GM21367 (cell line): ENCODE results near the gene ENTREP3.
A peak's percentile ranks its signal among the peaks of the same experiment; 100 is the strongest.

Experiments used
- ATAC-seq: cut with Tn5 transposase; IDR thresholded peaks from one replicate; pipeline ENCODE4 v1.9.1; 2021; ENCODE audit not compliant: unreplicated experiment

Gene ENTREP3

DNA sequence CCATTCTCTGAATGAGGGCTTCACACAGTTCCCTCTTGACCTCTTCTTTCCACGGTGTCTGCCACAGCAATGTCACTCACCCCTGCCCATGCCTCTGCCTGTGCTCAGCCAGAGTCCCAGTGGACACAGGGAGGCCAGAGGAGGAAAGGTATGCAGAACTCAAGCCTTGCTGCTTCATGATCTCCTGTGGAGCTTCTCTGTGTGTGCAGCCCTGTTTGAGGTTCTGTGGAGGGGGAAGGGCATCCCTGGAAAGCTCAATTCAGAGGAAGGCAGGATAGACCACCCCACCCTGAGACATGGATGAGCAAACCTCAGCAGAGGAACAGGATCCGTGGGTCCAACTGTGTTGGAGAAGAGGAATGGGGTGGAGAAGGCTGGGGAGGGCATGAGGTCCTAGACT is 24.0 kb upstream of the ENTREP3 start:
- no peak for ATAC-seq

DNA sequence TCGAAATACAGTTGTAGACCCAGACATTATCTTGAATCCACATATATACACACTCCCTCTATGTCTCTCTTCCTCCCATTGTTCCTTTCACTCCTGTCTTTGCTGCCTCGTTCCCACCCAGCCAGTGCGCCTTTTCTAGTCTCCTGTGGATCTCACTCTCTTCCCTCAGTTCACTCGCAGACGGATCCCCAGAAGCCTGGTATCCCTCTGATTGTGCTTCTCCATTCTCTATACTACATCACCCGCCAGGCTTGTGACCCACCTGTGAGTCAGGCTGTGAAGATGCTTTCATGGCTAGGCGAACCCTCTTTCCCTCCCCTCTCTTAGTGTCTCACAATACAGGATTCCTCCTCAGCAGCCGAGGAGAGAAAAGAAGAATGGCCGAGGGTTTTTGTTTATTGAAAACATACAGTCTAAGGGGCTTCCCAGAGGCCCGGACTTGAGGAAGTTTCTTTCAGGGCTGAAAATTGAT is 23.4 kb upstream of the ENTREP3 start:
- ATAC-seq, result no peak

DNA sequence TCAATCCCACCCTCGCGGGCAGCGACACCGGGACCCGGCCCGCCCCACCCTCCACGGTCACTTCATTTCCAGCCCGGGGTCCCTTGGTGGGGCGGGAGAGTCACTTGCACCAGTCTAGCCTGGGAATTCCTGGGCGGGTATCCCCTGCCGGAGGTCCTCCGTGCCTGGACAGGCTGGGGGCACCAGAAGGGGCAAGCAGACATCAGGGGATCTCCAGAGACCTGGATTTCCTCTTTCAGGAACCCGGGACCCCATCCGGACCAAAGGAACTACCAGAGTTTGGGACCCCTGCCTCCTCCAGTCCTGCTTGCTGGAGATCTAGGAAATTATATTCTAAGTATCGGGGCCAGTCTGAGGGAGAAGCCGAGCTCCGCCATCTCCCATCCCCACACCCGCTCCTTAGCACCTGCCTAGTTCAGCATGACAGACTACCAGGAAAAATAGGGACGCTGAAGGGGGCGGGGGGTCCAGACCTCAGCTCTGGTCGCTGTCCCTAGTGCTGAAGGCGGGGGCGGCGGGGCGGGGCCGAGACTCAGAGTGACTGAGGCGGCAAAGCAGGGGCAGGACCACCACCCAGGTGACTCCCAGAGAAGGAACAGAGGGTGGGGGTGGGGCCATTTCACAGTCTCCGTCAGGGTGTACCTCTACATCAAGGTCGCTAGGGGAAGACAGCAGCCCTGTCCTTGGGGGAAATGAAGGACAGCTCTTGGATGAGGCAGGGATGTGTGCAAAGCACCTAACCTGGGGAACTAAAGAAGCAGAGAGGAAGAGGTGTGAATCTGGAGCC is 22.8 kb upstream of the ENTREP3 start:
- ATAC-seq, result no peak

DNA sequence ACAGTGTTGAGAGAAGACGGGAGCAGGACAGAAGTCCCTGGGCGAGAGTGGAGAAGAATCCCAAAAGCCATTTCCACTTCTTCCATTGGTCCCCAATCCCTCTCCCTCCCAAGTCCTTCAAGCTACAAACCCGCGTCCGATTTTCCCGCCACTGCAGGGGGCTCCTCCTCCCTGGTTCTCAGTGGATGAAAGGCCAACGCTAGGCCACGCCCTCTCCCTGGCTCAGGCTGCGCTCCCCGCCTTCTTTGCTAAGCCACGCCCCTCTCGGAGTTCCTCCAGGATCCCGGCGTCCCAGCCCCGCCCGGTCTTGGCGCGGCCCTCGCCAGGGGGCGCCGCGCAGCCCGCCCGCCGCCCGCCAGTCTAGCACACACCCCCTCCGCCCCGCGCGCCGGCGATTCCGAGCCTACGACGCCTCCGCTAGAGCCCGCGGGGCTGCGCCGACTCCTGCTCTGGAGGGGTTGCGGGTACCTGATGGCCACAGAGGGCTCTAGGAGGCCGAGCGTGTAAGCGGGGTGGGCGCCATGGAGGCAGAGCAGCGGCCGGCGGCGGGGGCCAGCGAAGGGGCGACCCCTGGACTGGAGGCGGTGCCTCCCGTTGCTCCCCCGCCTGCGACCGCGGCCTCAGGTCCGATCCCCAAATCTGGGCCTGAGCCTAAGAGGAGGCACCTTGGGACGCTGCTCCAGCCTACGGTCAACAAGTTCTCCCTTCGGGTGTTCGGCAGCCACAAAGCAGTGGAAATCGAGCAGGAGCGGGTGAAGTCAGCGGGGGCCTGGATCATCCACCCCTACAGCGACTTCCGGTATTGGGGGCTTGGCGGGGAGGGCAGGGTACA is 22.0 kb upstream of the ENTREP3 start, which contains the start of gene HCN3:
TSS of gene HCN3 (plus strand) at position 394 of the 832 bp plus-strand sequence. CDS start at position 522, 128 bp downstream.
- peak; percentile 49 for ATAC-seq

DNA sequence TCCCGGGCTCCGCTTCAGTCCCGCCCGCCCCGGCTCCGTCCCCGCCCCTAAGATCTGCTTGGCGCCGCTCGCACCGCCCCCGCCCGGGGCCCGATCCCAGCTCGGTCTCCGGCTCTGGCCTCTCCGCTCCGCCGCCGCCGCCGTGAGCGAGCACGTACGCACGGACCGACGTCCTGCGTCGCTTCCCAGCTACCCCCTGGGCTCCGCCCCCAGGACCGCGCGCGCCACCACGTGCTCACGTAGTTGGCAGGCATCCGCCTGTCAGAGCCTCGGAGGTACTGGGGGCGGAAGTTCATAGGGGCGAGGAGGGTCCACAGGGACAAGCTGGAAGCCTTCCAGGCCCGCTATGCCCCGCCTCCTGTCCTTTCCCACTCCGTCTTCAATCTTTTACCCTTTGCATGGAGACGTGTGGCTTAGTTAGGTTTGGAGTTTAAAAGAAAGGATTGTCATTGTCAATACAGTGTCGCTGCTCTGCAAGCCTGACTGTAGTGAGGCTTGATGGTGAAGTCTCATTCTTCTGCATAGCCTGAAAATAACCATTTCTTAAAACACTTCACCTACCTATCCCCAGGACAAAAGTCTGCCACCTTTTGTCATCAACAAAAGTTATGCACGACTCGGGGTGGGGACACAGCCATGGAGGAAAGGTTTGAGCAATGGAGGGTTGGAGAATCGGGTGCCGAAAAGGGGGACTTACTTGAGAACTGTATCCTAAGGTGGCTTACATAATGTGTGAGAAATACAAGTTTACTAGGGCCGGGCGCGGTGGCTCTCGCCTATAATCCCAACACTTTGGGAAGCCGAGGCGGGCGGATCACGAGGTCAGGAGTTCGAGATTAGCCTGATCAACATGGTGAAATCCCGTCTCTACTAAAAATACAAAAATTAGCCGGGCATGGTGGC is 18.3 kb upstream of the ENTREP3 start, which contains the start of gene CLK2:
TSS of gene CLK2 (minus strand) at position 162 of the 903 bp plus-strand sequence. CDS start 2,527 bp downstream, outside the sequence.
- ATAC-seq, result peak; percentile 74

DNA sequence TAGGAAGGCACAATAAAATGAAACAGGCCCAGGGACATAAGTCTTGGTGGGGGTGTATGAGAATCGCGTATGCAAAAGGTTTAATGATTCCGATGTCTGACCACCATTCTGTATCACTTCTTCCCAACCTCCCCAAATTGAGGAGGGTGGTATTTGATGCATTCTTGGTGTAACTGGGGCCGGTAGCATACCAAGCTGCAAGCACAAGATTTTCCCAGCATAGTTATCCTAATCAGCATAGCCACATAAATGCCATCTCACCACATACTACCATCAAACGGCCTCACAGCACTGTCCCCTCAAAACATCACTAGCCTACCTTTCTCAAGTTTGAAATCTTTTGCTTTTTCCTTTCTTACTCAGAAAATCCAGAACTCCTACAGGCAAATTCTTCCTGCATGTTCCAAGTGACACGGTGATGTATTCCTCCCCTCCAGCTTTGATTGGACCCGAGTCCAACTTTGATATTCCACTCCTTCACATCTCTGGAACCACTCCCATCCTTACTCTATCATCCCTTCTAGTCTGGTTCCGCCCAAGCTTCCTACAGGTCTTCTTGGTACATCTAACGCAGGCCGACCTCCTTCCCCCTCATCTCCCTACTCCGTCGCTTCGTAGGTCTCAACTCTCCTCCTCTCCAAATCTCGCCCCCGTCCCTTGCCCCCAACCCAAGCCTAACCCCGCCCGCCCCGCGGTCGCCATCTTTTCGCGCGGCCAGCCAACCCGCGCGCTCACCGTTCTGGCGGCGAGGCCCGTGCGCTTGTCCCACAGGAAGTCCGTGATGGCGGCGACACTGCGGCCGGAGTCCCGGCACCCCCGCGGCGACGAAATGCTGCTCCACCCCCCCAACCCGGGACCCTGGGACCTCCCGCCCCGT is 17.4 kb upstream of the ENTREP3 start:
- ATAC-seq, result peak; percentile 17

DNA sequence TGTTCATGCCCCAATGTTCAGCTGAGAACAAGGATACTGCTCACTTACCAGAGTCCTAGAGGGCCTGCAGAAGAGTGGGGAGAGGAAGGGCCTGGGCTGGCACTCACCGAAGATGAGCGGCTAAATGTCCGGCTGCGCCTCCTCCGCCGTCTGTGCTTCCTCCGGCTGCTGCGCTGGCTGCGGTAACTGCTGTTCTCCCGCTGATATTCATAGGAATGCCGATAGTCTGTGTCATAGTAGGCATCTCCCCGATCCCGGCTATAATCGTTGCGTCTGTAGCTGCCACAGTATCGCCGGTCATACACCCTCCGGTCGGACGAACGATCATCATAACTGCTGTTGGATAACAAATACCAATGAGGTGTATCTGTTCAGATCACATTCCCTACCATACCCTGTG is 14.1 kb upstream of the ENTREP3 start:
- ATAC-seq, result no peak

DNA sequence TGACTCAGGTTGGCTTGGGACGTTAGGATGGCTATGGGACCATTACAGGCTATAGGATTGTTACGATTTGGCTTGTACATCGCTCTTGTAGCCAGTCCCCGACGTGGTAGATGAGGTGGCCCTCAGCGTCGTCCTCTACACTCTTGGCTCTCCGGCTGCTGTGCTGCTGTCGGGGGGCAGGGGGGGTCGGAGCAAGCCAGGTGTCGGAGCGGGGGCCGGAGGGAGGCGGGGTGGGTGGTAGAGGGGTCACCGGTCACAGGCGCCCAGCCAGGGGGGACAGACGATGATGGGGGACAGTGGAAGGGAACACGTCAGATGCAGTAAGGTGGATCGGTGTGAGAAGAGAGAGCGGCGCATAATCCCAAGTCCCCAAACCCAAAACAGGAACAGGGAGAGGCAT is 13.3 kb upstream of the ENTREP3 start:
- no peak for ATAC-seq

DNA sequence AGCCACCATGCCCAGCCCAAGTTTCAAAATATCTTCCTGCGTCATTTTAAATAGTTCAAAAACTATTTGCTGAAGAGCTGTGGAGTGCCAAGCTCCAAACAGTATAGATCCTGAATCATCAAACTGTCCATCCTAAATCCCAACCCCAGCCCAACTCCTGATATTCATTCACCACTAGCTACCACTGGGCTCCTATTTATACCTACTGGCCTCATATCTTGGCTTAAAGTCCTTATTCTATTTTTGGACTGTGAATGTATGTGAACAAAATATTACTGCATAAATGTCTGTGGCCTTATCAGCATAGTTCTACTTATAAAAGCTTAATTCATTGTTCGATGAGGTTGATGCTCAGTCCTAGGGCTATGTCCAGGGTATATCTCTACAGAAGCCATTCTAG is 12.1 kb upstream of the ENTREP3 start:
- no peak for ATAC-seq

DNA sequence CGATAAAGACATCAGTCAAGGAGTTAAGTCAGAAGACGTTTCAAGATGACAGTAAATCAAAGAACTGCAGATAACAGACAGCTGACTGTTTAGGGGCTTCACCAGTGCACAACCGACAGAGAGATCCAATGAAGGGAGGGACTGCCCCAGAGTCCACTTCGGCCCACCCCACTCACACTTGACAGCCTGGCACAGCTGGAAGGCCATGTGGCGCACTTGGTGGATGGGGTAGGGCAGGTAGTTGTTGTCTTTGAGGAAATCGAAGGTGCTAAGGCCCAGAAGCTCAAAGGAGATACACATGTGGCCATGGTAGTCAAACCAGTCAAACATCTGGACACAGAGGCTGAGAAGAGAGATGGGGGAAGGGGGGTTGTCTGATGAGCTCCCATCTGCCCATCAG is 11.3 kb upstream of the ENTREP3 start:
- no peak for ATAC-seq

DNA sequence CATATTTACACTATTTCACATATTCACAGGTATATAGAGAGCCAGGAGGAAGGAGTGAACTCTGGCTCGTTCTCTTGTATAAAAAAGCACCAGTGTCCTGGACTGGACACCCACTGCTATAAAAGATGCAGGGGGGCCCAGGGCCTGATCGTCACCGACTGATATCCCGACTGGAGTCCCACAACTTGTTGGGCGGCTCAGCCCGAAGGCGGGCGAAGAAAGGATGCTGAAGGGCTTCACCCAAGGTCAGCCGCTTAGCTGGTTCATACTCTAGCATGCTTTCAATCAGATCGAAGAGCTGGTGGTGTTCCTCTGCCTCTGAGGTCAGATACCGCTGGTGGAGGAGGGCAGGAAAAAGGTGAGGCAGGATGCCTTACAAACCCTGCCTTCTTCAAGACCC is 7.8 kb upstream of the ENTREP3 start:
- no peak for ATAC-seq

DNA sequence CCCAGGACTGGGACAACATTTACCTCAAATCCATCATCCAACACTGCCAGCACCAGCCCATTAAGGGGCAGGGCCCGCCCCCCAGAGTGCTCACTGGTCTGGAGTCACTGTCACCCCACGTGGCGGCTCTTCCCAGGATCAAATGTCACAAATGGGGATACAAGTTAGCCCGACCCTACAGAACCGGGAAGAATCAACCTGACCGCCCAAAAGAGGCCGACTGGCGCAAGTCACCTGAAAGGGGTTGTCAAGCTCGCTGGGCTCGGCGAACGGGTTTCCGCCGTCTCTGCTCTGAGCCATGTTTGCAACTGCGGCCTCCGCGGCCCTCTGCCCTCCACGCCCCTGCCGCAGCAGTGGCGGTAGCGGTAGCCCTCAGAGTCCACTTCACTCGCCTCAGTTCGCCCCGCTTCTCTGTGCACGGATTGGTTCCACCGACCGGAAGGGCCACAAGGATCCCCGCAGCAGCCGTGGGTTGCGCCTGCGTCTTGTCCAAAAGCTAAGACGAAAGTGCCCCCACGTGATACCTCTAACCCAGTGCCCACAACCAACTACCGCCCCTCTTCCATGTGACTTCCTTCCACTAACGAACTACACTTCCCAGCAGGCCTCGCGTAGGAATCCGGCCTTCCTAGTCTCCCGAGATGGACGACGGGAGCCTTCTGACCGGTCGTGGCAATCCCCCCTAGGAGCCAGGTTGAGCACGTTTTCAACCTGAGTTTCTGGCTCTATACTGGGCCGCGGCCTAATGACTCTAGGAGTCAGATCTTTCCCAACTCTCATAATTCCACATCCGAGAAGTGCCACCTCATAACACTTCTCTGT is 6.8 kb upstream of the ENTREP3 start, which contains the start of gene SCAMP3:
TSS of gene SCAMP3 (minus strand) at position 509 of the 822 bp plus-strand sequence. CDS start at position 300, 209 bp downstream.
- peak; percentile 81 for ATAC-seq

DNA sequence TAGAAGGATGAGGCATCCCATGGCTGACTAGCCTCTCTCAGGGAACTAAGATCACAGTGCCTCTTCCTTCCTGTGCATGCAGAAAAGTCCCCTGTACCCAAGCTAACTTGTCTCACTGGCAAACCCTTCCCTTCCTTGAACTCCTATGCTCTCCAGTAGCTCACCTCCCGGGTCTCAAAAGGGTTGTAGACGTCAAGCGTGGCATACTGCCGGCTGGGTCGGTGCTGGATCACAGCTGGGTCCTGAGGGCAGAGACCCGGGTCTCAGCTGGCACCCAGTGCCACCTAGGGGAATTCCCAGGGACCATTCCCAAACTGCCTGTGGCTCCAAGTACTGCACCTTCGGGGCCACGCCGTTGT is 6.2 kb upstream of the ENTREP3 start:
- ATAC-seq, result no peak

DNA sequence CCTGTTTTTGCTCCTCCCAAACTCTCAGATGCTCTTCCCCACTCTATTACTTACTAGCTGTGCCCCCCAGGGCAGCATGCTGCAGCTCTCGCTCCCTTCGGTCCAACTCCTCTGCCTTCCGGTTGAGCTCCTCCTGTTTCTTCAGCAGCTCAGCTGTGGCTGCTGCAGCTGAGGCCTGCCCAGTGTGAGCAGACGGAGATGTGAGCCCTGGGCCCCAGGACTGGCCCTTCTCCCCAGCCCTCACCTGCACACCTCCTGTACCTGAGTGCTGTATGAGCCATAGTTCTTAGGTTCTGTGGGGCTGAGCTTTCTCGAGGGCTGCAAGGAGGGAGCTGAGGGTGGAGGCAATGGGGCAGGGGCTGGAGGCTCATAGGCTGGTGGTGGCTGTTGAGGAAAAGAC is 5.0 kb upstream of the ENTREP3 start:
- no peak for ATAC-seq

DNA sequence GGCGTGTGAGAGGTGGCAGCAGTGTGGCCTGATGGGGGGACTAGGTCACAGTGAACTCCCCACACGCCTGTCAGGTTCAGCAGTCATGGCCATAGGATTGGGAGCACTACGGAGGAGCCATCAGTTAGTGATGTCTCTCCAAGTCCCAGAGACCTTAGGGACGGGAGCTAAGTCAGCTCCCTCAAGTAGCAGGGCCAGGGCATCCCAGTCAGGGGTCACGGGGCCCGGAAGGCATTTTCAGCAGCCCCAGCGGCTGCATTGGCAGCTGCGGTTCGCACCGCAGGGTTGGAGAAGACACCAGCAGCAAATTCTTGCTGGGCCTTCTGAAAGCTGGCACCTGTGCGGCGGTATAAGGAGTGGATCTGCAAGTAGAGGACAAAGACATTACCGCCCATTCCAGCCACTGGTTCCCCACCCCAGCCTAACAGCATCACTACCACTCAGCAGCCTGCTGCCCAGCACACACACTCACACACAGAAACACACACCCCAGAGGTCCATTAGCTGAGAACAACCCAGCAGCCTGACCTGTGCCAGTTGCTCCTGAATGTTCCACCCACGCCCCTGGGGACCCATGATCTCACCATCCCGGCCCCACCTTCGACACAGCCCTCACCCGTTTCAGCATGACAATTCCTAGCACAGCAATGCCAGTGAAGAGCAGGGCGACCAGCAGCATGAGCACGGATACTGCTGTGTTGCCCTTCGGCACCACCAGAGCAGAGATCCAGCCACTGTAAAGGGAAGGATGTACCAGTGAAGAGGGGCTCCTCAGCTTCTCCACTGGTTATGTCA is 972 bp upstream of the ENTREP3 start:
- ATAC-seq, result no peak

DNA sequence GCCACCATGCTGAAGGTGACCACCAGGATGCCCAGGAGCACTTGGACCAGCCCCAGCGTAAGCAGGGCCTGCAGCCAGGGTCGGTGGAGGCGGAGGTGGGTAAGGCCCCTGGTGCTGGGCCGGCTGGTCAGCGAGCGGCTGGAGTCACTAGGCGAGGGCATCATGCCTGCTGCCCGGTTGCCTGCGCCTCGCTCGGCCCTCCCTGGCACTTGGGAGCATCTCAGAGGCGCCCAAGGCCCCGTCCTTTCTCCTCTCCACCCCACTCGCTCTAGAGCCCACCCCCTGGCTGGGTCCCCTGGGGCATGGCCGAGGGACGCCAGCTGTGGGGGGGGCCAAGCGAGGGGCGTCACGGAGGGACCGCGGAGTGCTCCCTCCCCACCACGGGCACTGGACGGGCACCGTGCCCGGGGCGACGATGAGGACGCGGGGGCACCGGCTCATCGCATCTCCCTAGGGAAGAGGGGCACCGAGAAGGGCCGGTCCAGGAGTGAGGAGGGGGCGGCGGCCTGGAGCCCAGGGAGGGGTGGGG is 505 bp downstream of the ENTREP3 start:
- no peak for ATAC-seq

DNA sequence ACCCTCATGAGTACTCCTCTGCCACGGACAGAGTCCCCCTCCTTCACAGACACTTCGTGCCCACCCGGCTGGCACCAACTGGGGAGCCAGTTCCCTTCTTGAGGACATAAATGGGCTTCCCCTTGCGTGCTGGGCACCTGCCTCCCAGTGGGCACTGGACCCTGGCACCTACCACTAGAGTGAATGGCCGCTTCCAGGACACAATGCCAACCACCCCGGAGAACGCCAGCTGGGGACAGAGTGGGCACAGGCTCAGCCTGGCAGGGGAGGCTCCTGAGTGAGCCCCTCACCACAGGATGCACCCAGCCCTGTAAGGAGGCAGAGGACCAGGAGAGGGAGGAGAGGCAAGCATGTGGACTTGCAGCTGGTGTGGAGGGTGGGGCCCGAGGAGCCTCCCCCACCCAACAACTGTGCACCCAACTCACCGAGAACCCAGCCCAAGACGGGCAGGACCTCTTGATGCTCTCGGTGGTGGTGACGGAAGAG is 1.0 kb downstream of the ENTREP3 start:
- ATAC-seq, result no peak

DNA sequence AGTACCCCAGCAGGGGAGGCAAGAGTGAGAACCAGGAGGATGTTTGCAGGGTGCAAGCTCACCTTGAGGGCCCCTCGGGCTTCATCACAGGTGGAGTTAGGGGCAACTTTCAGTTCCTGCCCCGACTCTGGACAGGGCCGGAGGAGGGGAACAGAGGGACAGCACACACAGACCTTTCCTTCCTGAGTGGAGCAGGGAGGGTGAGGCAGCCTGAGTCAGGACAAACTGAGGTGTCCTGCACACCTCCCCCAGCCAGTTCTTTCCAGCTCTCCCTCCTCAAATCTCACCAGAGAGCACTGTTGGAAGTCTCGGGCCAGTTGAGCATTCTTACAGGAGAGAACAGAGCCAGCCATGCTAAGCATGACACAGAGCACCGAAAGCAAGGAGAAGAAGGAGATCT is 1.5 kb downstream of the ENTREP3 start:
- no peak for ATAC-seq
